Fibroblast of gingiva (primary cell): ENCODE results near the gene QKI.
A peak's percentile ranks its signal among the peaks of the same experiment; 100 is the strongest.
"Not testable (repeated sequence)": the region's sequence is repeated elsewhere in the genome, so short reads cannot be mapped to it uniquely, and the experiment has no call there.

Source experiments
- DNase-seq: peaks from one replicate; pipeline ENCODE4 v3.0.0-alpha.2; 2011; ENCODE audit warnings: low read depth

Gene QKI

DNA sequence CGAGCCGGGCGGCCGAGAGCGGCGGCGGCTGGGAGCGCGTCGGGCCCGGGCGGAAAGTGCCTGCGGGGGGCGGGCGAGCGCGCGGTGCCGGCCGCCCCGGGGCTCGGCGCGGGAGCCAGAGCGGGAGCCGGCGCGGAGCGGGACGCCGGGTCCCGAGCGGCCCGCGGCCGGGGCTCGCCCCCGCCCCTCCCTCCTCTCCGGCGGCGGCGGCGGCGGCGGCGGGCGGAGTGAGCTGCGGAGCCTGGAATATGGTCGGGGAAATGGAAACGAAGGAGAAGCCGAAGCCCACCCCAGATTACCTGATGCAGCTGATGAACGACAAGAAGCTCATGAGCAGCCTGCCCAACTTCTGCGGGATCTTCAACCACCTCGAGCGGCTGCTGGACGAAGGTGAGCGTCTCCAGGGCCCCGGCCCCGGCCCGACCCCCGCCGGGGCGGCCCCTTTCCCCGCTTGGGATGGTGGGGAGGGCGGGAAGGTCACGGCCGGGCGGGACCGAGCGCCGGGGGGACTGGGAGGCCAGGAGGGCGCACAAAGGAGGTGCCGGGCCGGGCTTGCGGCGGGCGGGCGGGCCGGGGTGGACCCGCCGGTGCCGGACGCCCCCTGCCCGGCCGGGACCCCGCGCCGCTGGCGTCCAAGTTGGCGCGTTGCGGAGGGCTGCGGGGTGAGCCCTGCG is 565 bp downstream of the QKI start:
- DNase-seq, result no peak

DNA sequence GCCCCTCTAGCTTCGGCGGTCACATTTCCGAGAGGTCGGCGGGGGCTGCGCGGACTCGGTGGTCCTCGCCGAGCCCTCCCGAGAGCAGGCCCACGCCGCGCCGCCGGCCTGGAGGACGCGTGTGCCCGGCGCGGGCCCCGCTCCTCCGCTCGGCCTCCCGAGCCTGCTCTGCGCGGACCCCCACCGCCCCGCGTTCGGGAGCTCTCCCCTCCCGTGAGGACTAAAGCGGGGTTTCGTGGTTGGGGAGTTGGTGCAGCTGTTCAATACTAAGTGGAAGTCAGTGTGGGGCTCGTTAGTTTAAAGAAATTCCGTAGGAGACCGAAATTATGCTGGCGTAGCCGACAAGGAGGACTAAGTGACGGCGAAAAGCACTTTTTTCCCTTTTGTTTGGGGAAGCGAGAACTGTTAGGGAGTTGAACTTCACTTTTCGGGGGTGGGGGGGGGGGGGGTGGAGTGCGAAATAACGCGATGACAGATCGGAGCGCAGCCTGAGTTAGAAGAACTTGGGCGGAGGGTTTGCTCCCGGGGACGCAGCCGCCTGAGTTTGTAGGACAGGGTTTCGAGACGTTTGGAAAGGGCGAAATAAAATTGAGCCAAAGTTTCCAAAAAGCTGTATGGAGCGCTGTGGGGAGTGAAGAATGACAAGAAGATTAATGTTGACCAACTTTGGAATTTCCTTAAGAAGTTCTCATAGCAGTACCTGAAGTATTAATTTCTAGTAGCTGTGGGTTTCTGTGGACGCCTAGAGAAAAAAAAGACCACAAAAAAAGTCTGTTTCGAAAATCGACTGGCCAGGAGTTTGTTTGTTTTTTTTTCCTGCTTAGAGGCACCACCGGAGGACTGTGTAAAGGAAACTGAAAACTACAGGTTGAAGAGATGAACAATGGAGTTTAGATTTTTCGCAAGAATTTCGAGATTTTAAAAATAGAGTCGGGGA is 1.4 kb downstream of the QKI start:
- peak; percentile 57 for DNase-seq

DNA sequence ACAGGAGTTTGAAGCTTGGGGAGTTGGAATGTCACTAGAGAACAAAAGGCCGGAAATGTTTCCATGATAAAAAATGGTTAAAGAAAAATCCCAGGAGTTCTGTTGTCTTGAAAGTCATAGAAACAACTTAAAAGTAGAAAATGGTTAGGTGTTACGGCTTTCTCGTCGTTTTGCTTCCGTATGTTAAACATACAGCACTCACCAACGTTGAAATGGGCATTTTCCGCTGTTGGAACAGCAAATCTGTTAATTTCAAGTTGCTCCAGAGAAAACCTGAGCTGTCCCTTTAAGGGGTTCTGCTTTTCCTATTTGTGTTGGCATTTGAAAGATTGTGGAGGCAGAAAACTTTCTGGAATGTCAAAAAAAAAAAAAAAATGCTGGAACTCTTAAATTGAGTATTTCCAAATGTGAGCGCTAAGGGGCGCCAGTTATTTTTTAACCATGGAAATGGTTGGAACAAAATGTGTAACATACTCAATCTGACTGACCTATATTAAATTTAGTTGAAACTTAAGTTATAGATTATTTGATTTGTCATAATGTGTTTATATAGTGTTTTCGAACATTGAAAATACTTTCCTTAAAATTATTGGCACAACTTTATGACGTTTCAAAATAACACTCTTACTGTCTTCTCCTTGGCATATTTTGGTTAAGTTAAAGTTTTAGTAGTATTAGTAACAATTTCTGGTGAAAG is 2.2 kb downstream of the QKI start:
- peak; percentile 82 for DNase-seq

DNA sequence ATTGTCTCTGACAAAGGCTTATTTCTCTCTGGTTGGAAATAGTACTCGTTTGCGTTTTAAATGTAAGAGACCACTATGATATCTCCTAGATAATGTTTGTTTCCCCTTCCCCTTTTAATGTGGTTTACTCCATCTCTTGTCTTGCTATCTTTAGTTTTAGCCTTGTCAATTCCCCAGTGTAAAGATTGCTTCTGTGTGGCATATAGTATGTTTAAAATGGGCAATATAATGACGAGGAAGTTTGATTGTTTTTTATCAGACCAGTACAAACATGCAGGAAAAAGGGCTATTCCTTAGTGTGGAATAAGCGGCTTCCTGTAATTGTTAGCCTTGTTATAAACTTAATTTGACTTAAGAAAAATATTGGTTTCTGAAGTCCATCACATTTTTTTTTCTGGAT is 3.1 kb downstream of the QKI start:
- no peak for DNase-seq

DNA sequence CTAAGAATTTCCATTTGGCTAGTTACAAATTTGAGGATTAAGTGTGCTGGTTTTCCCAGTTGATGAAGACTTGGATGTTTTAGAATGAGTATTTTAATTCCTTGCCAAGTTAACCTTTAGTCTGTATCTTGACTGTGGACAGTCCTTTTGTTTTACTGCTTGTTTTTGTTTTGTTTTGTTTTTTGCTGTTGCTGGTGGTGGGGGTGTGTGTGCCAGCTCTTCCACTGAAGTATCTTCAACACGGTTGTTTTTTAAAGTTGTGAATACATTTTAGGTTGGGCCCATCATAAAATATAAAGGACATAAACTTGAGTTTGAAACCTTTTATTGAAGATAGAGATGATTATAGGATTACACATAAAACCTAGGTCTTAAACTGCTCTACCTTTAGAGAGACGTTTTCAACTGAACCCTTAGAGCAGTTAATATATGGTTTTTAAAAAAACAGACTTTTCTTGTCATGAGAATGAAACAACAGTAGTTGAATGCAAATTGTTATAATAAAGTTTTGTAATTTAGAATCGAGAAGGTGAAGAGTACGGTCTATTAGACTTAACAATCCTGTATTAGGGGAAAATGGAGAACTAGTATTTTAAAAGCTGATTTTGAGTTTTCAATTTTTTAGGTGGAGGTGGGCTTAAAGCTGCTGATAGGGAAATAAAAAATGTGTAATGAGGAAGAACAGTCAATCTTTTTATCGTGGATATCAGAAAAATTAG is 4.0 kb downstream of the QKI start:
- DNase-seq, result no peak

DNA sequence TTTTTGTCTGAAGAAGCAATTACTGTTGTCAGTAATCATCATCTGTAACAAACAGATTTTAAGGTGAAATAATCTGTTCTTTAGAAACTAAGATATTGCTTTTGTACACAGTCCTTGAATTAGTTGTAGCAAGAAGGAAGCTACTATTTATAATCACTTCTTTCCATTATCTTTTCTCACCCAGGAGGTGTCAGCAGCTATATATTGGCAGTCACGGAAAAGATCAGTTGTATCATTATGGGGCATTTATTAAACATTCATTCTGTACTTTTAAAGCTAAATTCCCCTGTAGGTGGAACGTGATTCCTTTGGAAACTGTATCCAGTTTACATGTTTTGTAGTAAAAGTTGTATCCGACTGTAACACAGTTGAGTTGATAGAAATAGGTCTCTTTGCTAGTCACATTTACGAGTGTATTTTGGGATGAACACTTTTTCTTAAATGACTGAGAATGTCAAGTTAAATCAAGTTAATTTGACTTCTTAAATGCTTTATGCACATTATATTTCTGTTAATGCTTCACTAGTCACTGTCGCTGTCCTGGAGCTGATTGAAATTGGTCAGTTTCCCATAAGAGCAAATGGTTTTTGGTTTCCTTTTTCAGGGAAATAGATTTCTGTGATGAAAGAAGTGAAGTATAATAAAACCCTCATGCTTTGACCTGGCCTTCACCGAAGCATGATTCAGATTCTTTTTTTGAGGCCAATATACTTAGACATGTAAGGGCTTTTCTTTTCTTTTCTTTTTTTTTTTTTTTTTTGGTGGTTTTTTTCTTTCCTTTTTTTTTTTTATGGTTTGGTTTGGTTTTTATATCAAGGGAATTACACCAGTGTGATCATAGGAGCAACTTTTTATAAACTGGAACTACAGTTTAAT is 5.1 kb downstream of the QKI start:
- DNase-seq, result peak; percentile 59

DNA sequence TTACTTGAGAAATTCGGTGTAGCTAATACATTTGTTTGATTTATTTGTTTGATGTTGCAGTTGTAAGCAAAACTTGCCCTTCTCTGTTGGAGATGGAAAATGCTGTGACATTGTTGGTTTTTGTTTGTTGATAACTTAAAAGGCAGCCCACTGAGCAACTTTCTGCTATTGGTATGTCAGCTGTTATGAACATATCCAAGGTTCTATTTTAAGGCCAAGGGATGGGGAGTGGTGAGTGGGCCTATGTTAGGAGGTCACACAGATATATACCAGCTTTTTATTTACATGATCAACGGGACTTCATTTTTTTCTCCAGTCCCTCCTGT is 5.7 kb downstream of the QKI start:
- no peak for DNase-seq

DNA sequence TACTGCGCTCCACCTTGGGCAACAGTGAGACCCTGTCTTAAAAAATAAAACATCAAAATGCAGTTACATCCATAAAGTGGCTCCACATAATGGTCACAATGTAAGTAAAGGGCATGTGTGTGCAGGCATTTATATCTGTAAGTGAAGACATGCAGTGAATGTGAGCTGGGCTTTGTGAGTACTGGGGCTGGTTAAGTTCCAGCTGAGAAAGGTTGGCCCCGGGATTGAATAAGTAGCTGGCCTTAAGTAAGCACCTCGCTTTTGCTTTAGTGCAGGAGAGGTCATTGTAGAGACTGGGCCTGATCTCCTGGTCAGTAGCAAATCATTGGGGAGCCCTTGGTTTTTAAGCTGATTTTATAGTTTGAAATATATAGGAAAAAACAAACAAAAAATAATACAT is 8.0 kb downstream of the QKI start:
- DNase-seq, result no peak

DNA sequence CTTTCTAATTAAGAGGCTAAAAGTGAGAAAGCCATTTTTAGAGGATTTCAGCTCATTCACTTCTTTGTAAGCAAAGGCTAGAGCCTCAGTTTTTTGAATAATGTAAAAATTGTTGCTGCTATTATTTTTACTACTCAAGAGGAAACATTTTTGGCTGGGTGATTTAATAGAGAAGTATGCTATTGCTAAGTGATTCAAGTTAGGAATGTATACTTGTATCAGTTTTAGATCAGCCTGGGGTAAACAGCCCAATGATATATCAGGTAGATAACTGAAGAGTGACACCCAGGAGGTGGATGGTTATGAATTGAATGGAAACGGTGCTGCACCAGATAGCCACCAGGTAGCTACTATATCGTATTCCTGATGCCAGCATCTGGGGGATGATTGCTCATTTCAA is 9.2 kb downstream of the QKI start:
- no peak for DNase-seq

DNA sequence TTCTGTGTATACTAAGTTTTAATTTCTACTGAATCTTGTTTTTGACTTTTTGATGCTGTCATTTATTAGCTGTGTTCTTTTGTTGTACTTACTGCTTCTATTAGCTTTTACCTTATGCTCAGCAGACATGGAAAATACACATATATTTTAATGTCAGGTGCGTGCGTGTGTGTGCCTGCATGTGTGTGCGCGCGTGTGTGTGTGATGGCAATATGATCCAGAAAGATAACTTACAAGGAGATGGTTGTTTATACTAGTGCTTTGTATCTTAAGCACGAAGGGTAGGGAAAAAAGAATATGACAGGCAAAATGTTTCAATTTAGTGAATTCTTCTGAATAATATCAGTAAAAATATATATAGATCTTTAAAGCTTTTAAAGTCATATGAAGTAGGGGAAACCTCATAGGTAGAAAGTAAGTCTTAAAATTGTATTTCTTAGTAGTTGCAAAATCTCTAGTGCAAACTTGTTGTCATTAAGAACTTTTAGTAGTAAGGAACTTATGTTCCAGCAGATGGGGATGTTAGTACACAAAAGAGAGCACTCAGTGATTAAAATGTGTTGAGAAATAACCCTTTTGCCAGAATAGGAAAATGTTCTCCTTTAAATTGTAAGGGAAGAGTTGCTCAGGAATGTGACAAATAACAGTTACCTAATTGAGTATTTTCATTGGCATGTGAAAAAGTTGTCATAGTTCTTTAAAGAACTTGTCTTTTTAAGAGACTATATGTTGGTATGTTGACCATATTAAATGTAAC is 13.2 kb downstream of the QKI start:
- peak; percentile 79 for DNase-seq

DNA sequence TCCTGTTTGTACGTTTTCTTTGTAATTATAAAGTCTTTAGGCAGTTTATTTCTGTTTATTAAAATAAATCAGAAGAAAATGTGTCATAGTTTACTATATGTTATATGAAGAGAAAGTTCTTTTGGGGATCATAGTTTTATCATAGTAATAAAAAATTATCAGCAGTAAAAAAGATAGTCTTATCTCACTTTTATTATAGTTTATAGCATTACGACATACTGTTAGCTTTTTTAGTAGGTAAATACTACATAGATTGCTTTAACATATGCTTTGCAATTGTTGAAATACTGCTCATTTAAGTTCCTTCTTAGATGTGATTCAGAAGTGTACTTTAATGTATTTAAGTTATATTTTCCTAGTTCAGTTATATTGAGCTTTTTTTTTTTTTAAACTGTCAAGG is 13.9 kb downstream of the QKI start:
- no peak for DNase-seq

DNA sequence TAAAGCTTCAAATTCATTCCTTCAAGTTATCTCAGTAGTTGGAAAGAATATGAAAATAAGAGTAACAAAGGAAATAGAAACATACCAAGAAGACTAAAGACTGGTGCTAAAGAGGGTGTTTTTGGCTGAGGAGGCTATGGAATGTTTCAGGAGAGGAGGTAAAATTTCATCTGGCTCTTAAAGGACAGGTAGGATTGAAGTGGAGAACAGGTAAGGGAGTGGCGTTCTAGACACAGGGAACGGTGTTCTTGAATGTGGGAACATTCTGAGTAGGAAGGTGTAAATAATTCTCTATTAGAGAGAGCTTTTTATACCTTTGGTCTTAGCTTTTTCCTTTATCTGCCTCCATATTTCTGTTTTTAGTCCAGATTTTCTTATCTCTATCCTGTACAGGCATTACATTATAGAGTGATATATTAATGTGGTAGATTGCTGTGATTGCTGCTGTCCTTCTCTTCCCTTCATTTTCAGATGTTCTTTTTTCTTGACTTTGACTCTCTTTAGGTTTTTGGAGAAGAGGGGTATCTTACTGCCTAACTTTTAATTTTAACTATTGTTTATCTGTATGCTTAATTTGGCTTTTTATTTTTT is 15.4 kb downstream of the QKI start:
- DNase-seq, result no peak

DNA sequence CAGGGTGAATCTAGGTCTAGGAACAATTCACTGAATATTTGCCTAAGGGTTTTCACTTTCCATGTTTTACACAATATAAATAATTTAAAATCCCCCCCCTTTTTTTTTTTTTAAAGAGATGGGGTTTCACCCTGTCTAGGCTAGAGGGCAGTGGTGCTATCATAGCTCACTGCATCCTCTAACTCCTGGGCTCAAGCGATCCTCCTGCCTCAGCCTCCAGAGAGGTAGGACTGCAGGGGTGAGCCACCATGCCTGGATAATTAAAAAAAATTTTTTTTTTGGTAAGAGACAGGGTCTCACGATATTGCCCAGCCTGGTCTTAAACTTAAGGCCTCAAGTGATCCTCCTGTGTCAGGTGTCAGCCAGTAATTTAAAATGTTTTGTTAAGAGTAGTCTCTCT is 17.8 kb downstream of the QKI start:
- no peak for DNase-seq

DNA sequence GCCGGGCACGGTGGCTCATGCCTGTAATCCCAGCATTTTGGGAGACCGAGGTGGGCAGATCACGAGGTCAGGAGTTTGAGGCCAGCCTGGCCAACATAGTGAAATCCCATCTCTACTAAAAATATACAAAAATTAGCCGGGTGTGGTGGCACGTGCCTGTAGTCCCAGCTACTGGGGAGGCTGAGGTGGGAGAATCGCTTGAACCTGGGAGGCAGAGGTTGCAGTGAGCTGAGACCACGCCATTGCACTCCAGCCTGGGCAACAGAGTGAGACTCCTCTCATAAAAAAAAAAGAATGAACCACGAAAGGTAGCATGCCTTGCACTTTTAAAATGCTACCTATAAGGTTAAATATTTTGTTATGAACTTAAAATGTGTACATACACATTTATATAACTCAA is 19.0 kb downstream of the QKI start:
- not testable (repeated sequence) for DNase-seq

DNA sequence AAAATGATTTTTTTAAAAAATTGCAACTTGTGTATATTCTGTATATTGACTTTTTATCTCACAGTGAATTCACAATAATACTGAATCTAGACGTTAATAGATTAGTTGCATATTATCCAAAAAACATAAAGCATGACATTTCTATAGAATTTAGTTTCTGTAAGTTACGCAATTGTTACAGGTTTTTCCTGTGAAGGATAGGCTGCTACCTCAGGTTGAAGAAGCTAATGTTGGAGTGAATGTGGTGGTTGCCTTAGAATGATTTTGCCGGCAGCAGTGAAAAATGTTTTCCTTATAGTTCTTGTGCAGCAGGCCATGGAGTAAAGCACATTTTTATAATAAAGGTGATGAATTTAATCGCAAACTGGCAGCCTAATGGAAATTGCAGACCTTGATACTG is 20.5 kb downstream of the QKI start:
- DNase-seq, result no peak

DNA sequence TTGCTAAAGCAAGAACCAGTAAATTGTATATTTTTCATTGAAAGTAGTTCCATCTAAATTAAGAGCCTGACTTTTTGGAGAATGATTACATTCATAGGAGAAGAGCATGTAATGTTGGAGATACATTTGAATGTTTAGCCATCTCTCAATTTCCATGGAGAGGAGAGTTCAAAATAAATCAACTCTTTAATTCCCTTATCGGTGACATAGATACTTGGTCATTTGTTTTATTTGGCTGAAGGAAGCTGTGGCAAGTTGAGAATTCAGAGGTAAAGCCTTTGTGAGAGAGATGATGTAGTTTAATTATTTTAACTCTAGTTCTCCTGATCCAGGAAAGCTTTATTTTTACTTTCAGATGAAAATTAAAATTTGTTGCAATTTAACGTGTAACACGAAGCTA is 22.3 kb downstream of the QKI start:
- no peak for DNase-seq

DNA sequence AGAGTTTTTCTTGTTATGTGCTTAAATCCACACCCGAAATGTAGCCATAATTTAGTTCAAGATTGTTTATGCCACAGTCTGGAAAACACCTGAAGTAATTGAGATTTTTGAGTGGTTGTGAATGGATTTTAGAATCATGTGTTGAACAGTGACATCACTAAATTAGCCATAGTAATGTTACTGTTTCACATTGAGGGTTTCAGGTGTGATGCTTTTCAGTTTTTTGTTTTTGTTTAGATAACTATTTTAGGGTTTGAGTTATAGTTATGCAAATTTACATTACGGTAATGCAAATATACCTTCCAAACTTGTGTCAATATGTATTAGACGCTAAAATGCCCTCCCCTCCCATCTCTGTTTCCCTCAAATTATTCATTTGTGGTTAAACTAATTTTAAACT is 22.9 kb downstream of the QKI start:
- no peak for DNase-seq

DNA sequence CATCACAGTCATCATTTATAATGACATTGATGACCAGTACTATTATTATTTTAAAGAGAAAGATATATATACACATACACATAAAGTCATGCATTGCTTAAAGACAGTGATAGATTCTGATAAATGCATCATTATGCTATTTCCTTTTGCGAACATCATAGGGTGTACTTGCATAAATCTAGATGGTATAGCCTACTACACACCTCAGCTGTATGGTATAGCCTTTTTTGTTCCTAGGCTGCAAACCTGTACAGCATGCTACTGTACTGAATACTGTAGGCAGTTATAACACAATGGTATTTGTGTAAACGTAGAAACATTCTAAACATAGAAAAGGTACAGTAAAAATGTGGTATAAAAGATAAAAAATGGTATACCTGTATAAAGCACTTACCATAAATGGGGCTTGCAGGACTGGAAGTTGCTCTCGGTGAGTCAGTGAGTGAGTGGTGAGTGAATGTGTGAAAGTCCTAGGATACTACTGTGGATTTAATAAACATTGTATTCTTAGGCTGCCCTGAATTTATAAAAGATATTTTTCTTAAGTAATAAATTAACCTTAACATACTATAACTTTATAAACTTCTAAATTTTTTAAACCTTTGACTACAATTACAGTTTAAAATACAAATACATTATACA is 23.9 kb downstream of the QKI start:
- DNase-seq, result no peak

DNA sequence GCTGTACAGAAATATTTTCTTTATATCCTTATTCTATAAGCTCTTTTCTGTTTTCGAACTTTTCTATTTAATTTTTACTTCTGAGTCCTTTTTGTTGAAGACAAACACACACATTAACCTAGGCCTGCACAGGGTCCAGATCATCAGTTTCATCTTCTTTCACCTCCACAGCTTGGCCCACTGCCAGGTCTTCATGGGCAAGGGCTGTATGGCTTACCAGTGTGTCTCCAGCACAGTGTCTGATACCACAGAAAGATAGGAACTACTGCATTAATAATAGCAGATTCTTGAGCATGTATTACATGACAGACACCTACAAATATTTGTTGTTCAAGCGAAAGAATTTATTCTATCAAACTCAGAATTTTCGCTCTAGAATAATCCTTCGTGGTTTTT is 24.4 kb downstream of the QKI start:
- DNase-seq, result no peak

DNA sequence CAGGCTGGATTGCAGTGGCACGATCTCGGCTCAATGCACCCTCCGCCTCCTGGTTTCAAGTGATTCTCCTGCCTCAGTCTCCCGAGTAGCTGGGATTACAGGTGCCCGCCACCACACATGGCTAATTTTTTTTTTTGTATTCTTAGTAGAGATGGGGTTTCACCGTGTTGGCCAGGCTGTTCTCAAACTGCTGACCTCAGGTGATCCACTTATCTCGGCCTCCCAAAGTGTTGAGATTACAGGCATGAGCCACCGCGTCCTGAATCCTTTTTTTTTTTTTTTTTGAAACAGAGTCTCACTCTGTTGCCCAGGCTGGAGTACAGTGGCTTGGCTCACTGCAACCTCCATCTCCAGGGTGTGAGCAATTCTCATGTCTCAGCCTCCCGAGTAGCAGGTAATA is 24.9 kb downstream of the QKI start:
- not testable (repeated sequence) for DNase-seq
